Measurements from ENCODE around the gene VKORC1.

VKORC1 gene

GRCh38 chr16:31061126-31061812 lies 33.3 kb downstream of the VKORC1 start:
- no peak for DNase-seq

DNA sequence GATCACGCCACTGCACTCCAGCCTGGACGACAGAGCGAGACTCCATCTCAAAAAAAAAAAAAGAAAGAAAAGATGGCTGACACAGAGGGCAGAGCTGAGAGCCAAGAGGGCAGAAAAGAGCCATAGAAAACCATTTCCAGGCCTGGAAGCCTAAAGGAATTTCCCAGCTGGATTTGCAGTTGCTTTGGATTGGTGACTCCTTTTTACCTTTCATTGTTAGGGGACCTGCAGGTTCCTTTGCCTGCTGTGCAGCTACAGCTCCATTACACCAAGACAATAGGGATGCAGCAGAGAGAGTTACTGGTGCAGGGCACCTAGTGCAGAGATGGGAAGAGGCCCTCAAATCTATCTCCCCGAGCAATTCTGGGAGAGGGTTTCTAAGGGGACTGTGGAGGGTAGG lies 39.0 kb downstream of the VKORC1 start:
- no peak for DNase-seq

- DNase-seq, result no peak
These were observed 42.5 kb downstream of the VKORC1 start for GRCh38 chr16:31052114-31052513.

DNA sequence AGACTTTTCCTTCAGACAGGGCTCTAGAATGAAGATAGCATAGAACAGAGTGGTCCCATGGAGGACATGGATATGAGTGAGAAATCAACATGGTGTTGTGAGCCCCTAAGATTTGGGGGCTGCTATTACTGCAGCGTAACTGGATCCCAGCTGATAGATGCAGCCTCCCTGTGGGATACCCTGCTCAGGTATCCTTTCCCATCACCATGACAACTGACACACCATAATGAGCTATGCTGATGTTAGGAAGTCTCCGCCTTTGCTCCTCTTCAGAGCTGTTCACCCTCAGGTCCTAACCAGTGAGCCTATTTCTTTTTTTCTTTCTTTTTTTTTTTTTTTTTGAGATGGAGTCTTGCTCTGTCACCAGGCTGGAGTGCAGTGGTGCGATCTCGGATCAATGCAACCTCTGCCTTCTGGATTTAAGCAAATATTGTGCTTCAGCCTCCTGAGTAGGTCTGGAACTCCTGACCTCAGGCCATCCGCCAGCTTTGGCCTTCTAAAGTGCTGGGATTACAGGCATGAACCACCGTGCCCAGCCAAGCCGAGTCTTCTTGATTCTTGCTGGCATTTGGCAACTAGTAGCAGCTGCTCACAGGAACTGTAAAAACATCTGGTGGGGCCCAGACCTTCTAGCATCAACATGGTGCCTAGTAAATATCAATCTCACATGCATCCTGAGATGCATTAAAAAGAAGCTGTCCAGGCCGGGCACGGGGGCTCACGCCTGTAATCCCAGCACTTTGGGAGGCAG lies 44.1 kb downstream of the VKORC1 start:
- no peak for DNase-seq

DNA sequence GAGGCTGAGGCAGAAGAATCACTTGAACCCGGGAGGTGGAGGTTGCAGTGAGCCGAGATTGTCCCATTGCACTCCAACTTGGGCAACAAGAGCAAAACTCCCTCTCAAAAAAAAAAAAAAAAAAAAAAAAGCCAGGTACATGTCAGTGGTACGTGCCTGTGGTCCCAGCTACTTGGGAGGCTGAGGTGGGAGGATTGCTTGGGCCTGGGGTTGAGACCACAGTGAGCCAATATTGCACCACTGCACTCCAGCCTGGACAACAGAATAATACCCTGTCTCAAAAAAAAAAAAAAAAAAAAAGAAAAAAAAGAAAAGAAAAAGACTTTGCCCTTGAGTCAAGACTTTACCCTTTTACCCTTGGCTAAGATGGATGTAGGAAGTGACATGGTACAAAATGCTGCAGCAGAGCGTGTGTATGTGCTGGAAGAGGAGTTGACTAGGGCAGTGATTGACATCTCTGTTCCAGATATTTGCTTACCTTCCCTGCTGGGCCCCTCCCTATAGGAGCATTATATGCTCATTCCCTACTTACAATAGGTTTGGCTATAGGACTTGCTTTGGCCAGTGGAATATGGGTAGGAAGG lies 50.6 kb downstream of the VKORC1 start:
- no peak for DNase-seq

- no peak for DNase-seq
These were observed 51.2 kb downstream of the VKORC1 start for GRCh38 chr16:31043352-31043751.

DNA sequence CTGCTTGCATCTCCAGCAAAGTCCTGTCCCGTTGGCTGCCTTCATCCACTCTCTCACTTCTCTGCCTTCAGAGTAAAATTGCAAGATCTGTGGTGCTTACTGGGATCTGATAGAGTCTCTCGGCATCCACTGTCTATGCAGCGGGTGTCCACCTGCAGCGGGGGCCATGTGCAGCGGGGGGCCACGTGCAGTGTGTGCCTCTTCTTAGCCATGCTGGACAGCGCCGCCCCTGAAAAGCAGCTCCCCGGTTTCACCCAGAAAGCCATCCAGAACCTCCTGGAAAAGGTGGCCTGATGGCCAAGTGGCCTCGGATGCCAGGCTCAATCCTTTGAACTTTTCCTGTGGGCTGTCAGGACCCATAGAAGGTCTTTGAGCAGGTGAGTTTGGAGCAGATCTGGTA lies 51.7 kb downstream of the VKORC1 start:
- DNase-seq, result no peak

All from cortex of kidney (tissue), 1 donor.